Panc1 (cell line): ENCODE results near the gene GNAQ. TPM values are rescaled to one million over a fixed set of nuclear protein-coding genes. Genes with fewer than 3 reads are reported as not detected.

Experiments
- ATAC-seq: fragments of 200-7000 bp; cut with Tn5 transposase; 2 replicates; pipeline ENCODE4 v1.9.1; 2020; ENCODE audit warnings: mild to moderate bottlenecking, moderate library complexity
- BruUV-seq: library from RNA; stranded (reverse); fragments of 400-500 nt; replicated peaks from 2 replicates; lab custom pipeline; 2021; lab: Mats Ljungman, UMichigan
- CTCF ChIA-PET: fragments of 300-600 bp; sonication (Branson Sonifier 250); formaldehyde crosslinking; loops from one replicate; lab custom pipeline; 2022; ENCODE audit warnings: antibody characterized with exemption; lab: Charles Lee
- POLR2A ChIA-PET: fragments of 300-600 bp; sonication (Branson Sonifier 250); formaldehyde crosslinking; loops from one replicate; lab custom pipeline; 2022; ENCODE audit warnings: antibody characterized with exemption; lab: Charles Lee
- DNase-seq: peaks from one replicate; pipeline ENCODE4 v3.0.0-alpha.2; 2010; ENCODE audit warnings: low read depth, low spot score
- H3K27ac ChIP-seq: 2 replicates; pipeline ENCODE4 v1.5.1; 2011; ENCODE audit warnings: mild to moderate bottlenecking, low read length, inconsistent platforms
- H3K27me3 ChIP-seq: fragments of 200-500 bp; sonication (Bioruptor generic); 2 replicates; pipeline ENCODE4 v1.6.0; 2014; ENCODE audit warnings: low read length, inconsistent platforms; ENCODE audit not compliant: control insufficient read depth, insufficient read depth
- H3K36me3 ChIP-seq: fragments of 200-500 bp; sonication (Bioruptor generic); 2 replicates; pipeline ENCODE4 v1.5.1; 2014; ENCODE audit warnings: inconsistent platforms, mild to moderate bottlenecking, low read length, moderate library complexity; ENCODE audit not compliant: control insufficient read depth, insufficient read depth
- H3K4me1 ChIP-seq: 2 replicates; pipeline ENCODE4 v1.5.1; 2011; ENCODE audit warnings: inconsistent platforms, mild to moderate bottlenecking, low read length, moderate library complexity; ENCODE audit not compliant: control insufficient read depth, insufficient read depth
- H3K4me3 ChIP-seq, 2 experiments: 2 replicates each; pipeline ENCODE4 v1.5.1; 2011 to 2012; ENCODE audit warnings: low read depth in 2 of 2, low read length in 2 of 2, mild to moderate bottlenecking in 2 of 2, inconsistent platforms in 1 of 2, moderate library complexity in 1 of 2
- H3K9me3 ChIP-seq: fragments of 200-500 bp; sonication (Bioruptor generic); 2 replicates; pipeline ENCODE4 v1.5.1; 2014; ENCODE audit warnings: low read depth, mild to moderate bottlenecking, inconsistent platforms, low read length, moderate library complexity; ENCODE audit not compliant: control insufficient read depth, insufficient read depth
- POLR2AphosphoS5 ChIP-seq: IDR thresholded peaks from 2 replicates; pipeline ENCODE4 v1.6.1; 2012; ENCODE audit warnings: mild to moderate bottlenecking, low read depth, low read length, moderate library complexity
- SIN3A ChIP-seq: IDR thresholded peaks from 2 replicates; pipeline ENCODE4 v1.6.1; 2012; ENCODE audit warnings: low read depth, mild to moderate bottlenecking, low read length, moderate library complexity, borderline replicate concordance; ENCODE audit not compliant: insufficient read depth
- TCF7L2 ChIP-seq: IDR thresholded peaks from 2 replicates; pipeline ENCODE4 v1.6.1; 2011; ENCODE audit warnings: mild to moderate bottlenecking, low read depth, low read length, inconsistent platforms
- in situ Hi-C: cut with HindIII; loops from 2 replicates; pipeline ENCODE4 v1.10.0; 2016; ENCODE audit warnings: low sequenced_read_pairs, low pct_unique_long_range_greater_than_20kb
- intact Hi-C: fragments of 100-400 bp; cut with micrococcal nuclease; formaldehyde crosslinking; loops from one replicate; pipeline ENCODE4 v1.10.0; 2022; ENCODE audit not compliant: unreplicated experiment
- total RNA-seq: library from RNA; stranded (reverse); gene quantifications from one replicate; pipeline ENCODE4 v1.2.1, GENCODE V29; 2021; ENCODE audit not compliant: unreplicated experiment
- TF ChIP-seq, protein P1 (sequence below), 2 experiments: IDR thresholded peaks; 2 replicates each; pipeline ENCODE4 v1.6.1; 2011 to 2012; ENCODE audit warnings: low read depth in 2 of 2, control low read depth in 1 of 2, low read length in 1 of 2, mild to moderate bottlenecking in 1 of 2, moderate library complexity in 1 of 2; ENCODE audit not compliant: insufficient read depth in 1 of 2
- TF ChIP-seq, protein P2 (sequence below): fragments of 450-650 bp; IDR thresholded peaks from 2 replicates; pipeline ENCODE4 v1.5.1; 2017; ENCODE audit warnings: mild to moderate bottlenecking

The GNAQ gene
- total RNA-seq, 1 experiment from 2014 or later = 34.5 TPM

GRCh38 chr9:78073722-78074121, 42.1 kb upstream of the GNAQ start:
- Histone ChIP-seq H3K36me3 (no peaks in the 10 kb centered on the region), H3K4me3 (no peak overlapping the region), H3K27me3 (no peaks in the 10 kb centered on the region), H3K9me3 (no peaks in the 10 kb centered on the region), H3K4me1 (no peaks in the 10 kb centered on the region), H3K27ac (no peak overlapping the region)
- ChIA-PET CTCF (no interaction called here), POLR2A (no interaction called here)
- in situ Hi-C loops (no loop called here), intact Hi-C loops (no loop called here)
- TF ChIP-seq SIN3A = no peak
- TF ChIP-seq, protein P1, sequence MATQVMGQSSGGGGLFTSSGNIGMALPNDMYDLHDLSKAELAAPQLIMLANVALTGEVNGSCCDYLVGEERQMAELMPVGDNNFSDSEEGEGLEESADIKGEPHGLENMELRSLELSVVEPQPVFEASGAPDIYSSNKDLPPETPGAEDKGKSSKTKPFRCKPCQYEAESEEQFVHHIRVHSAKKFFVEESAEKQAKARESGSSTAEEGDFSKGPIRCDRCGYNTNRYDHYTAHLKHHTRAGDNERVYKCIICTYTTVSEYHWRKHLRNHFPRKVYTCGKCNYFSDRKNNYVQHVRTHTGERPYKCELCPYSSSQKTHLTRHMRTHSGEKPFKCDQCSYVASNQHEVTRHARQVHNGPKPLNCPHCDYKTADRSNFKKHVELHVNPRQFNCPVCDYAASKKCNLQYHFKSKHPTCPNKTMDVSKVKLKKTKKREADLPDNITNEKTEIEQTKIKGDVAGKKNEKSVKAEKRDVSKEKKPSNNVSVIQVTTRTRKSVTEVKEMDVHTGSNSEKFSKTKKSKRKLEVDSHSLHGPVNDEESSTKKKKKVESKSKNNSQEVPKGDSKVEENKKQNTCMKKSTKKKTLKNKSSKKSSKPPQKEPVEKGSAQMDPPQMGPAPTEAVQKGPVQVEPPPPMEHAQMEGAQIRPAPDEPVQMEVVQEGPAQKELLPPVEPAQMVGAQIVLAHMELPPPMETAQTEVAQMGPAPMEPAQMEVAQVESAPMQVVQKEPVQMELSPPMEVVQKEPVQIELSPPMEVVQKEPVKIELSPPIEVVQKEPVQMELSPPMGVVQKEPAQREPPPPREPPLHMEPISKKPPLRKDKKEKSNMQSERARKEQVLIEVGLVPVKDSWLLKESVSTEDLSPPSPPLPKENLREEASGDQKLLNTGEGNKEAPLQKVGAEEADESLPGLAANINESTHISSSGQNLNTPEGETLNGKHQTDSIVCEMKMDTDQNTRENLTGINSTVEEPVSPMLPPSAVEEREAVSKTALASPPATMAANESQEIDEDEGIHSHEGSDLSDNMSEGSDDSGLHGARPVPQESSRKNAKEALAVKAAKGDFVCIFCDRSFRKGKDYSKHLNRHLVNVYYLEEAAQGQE (IDR thresholded peaks at IDR 0.05; ENCODE audit: insufficient read depth in 1 of 2, low read depth in 2 of 2, low read length in 1 of 2) = no peak
- no peak for TF ChIP-seq POLR2AphosphoS5
- TF ChIP-seq, protein P2, sequence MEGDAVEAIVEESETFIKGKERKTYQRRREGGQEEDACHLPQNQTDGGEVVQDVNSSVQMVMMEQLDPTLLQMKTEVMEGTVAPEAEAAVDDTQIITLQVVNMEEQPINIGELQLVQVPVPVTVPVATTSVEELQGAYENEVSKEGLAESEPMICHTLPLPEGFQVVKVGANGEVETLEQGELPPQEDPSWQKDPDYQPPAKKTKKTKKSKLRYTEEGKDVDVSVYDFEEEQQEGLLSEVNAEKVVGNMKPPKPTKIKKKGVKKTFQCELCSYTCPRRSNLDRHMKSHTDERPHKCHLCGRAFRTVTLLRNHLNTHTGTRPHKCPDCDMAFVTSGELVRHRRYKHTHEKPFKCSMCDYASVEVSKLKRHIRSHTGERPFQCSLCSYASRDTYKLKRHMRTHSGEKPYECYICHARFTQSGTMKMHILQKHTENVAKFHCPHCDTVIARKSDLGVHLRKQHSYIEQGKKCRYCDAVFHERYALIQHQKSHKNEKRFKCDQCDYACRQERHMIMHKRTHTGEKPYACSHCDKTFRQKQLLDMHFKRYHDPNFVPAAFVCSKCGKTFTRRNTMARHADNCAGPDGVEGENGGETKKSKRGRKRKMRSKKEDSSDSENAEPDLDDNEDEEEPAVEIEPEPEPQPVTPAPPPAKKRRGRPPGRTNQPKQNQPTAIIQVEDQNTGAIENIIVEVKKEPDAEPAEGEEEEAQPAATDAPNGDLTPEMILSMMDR = no peak
- TF ChIP-seq TCF7L2 = no peak
- no peak for DNase-seq
- no TSS peak for BruUV-seq
- no peak for ATAC-seq

DNA sequence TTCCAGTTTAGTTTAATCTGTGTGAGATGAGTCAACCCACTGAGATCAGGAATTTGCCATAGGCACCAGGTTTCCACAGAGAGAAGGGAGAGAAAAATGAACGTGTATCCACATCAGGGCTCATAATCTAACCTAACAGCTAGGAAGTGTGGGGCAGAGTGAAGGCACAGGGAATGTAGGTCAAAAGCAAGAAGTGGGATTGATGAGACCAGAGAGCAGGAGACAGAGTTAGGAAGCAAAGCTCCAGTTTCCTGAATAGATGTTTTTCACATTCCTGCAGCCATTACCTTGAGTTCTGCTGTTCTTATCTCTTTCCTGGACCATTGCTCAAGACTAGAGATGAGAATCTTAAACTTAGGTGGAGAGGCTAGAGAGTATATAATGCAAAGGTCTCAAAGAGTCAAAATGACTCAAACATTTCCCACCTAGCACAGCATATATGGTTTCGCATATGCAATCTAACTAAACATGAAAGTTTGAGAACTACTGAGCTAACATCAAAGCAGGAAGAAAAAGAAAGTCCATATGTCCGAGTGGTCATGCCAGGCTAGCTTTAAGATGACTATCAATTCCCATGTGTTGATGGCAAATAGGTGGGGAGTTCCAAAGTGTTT, 41.1 kb upstream of the GNAQ start:
- H3K36me3 ChIP-seq = no peaks in the 10 kb centered on the region
- intact Hi-C loops = no loop called here
- no TSS peak for BruUV-seq
- no peaks in the 10 kb centered on the region for H3K4me1 ChIP-seq
- ATAC-seq = no peak
- no peak overlapping the region for H3K27ac ChIP-seq
- no peak for TF ChIP-seq SIN3A
- no peak for TF ChIP-seq POLR2AphosphoS5
- TF ChIP-seq, protein P1 (IDR thresholded peaks at IDR 0.05; ENCODE audit: insufficient read depth in 1 of 2, low read depth in 2 of 2, low read length in 1 of 2) = no peak
- TF ChIP-seq TCF7L2 = no peak
- TF ChIP-seq, protein P2 = no peak
- ChIA-PET POLR2A (no interaction called here), CTCF (no interaction called here)
- no peaks in the 10 kb centered on the region for H3K27me3 ChIP-seq
- no peak overlapping the region for H3K4me3 ChIP-seq
- no peak for DNase-seq
- in situ Hi-C loops = no loop called here
- H3K9me3 ChIP-seq = no peaks in the 10 kb centered on the region
